CD14-positive monocyte (primary cell): ENCODE results near the gene NT5C3B. TPM values are rescaled to one million over a fixed set of nuclear protein-coding genes. Genes with fewer than 3 reads are reported as not detected.
"Not testable (repeated sequence)": the region's sequence is repeated elsewhere in the genome, so short reads cannot be mapped to it uniquely, and the experiment has no call there.

ENCODE experiments used
- DNase-seq, 3 donors: peaks; one replicate each; pipeline ENCODE4 v3.0.0-alpha.2; 2011 to 2022
- H2AFZ ChIP-seq: 2 replicates; pipeline ENCODE4 v1.6.0; 2012; ENCODE audit warnings: mild to moderate bottlenecking, low read depth, low read length, inconsistent platforms; ENCODE audit not compliant: insufficient read depth, poor library complexity, severe bottlenecking
- H3K27ac ChIP-seq, 2 donors: 1 replicate in 1 of 2; 2 replicates in 1 of 2; pipeline ENCODE4 v1.5.1; 2012 to 2013; ENCODE audit warnings: low read length in 2 of 2, control low read depth in 1 of 2, inconsistent platforms in 1 of 2, low read depth in 1 of 2, mild to moderate bottlenecking in 1 of 2
- H3K27me3 ChIP-seq, 2 donors: one replicate each; pipeline versions ENCODE4 v1.6.0 to v1.6.1; 2011 to 2013; ENCODE audit warnings: low read length in 2 of 2; ENCODE audit not compliant: control insufficient read depth in 2 of 2, insufficient read depth in 2 of 2
- H3K36me3 ChIP-seq, 2 donors: replicated peaks in 1 of 2; 1 replicate in 1 of 2; 2 replicates in 1 of 2; pipeline versions ENCODE4 v1.5.1 to v1.6.1; 2012 to 2013; ENCODE audit warnings: low read length in 2 of 2, control low read depth in 1 of 2, inconsistent platforms in 1 of 2, mild to moderate bottlenecking in 1 of 2; ENCODE audit not compliant: insufficient read depth in 2 of 2, control insufficient read depth in 1 of 2
- H3K4me1 ChIP-seq, 2 donors: 1 replicate in 1 of 2; 2 replicates in 1 of 2; pipeline versions ENCODE4 v1.5.1 to v1.6.1; 2012 to 2013; ENCODE audit warnings: low read length in 2 of 2, control low read depth in 1 of 2, inconsistent platforms in 1 of 2, mild to moderate bottlenecking in 1 of 2, moderate library complexity in 1 of 2; ENCODE audit not compliant: insufficient read depth in 2 of 2, control insufficient read depth in 1 of 2
- H3K4me2 ChIP-seq: replicated peaks from 2 replicates; pipeline ENCODE3; 2012; ENCODE audit warnings: low read length, moderate library complexity, mild to moderate bottlenecking; ENCODE audit not compliant: poor library complexity, severe bottlenecking; ENCODE audit errors: extremely low read depth
- H3K4me3 ChIP-seq, 3 experiments: fragments of 200-600 bp in 1 of 3; sonication (generic) in 1 of 3; replicated peaks in 1 of 3; 1 replicate in 2 of 3; 2 replicates in 1 of 3; pipeline ENCODE4 v1.5.1; 2011 to 2013; ENCODE audit warnings: low read length in 3 of 3, mild to moderate bottlenecking in 3 of 3, control low read depth in 2 of 3, low read depth in 2 of 3, inconsistent platforms in 1 of 3, moderate library complexity in 1 of 3
- H3K79me2 ChIP-seq: 2 replicates; pipeline ENCODE4 v1.6.0; 2012; ENCODE audit warnings: mild to moderate bottlenecking, control low read depth, inconsistent platforms, low read length, moderate library complexity; ENCODE audit not compliant: insufficient read depth
- H3K9ac ChIP-seq: 2 replicates; pipeline ENCODE4 v1.6.0; 2017; ENCODE audit warnings: low read length, mild to moderate bottlenecking; ENCODE audit not compliant: insufficient read depth, poor library complexity, severe bottlenecking
- H3K9me3 ChIP-seq, 2 donors: replicated peaks in 1 of 2; 1 replicate in 1 of 2; 2 replicates in 1 of 2; pipeline versions ENCODE4 v1.5.1 to v1.6.1; 2012 to 2013; ENCODE audit warnings: low read length in 2 of 2, control low read depth in 1 of 2; ENCODE audit not compliant: control insufficient read depth in 1 of 2, insufficient read depth in 1 of 2
- H4K20me1 ChIP-seq: 2 replicates; pipeline ENCODE4 v1.6.0; 2012; ENCODE audit warnings: mild to moderate bottlenecking, low read length, control low read depth, moderate library complexity; ENCODE audit not compliant: insufficient read depth
- H3K27ac Mint-ChIP-seq, 7 donors: one replicate each; pipeline ENCODE4 v1.8.0; 2020; ENCODE audit warnings: mild to moderate bottlenecking in 7 of 7, mixed read lengths in 7 of 7, moderate library complexity in 6 of 7, inconsistent platforms in 2 of 7
- H3K27me3 Mint-ChIP-seq, 3 donors: one replicate each; pipeline ENCODE4 v1.8.0; 2021 to 2022; ENCODE audit warnings: low read depth in 3 of 3, mild to moderate bottlenecking in 3 of 3, mixed read lengths in 3 of 3, moderate library complexity in 3 of 3, inconsistent platforms in 1 of 3
- H3K36me3 Mint-ChIP-seq, 2 donors: one replicate each; pipeline ENCODE4 v1.8.0; 2020; ENCODE audit warnings: mixed read lengths in 2 of 2, inconsistent platforms in 1 of 2, mild to moderate bottlenecking in 1 of 2
- H3K4me1 Mint-ChIP-seq: one replicate; pipeline ENCODE4 v1.8.0; 2020; ENCODE audit warnings: mild to moderate bottlenecking, mixed read lengths
- H3K4me3 Mint-ChIP-seq, 2 donors: one replicate each; pipeline ENCODE4 v1.8.0; 2020; ENCODE audit warnings: mild to moderate bottlenecking in 2 of 2, mixed read lengths in 2 of 2, moderate library complexity in 1 of 2
- H3K9me3 Mint-ChIP-seq, 7 donors: one replicate each; pipeline ENCODE4 v1.8.0; 2020 to 2022; ENCODE audit warnings: mixed read lengths in 7 of 7, mild to moderate bottlenecking in 6 of 7, moderate library complexity in 6 of 7, inconsistent platforms in 2 of 7
- CTCF ChIP-seq: fragments of 200-600 bp; IDR thresholded peaks from one replicate; pipeline ENCODE4 v1.8.0; 2022; ENCODE audit warnings: antibody characterized with exemption, mild to moderate bottlenecking
- WGBS: methylation state at CpG from one replicate; pipeline ENCODE4 v1.1.5; 2013; ENCODE audit warnings: missing lambda C conversion rate; ENCODE audit not compliant: insufficient coverage; 5-methylcytosine and 5-hydroxymethylcytosine counted together
- intact Hi-C, 2 donors: fragments of 100-400 bp; cut with micrococcal nuclease; formaldehyde crosslinking; loops; one replicate each; pipeline versions ENCODE4 v1.15.0 to v1.15.1; 2023
- polyA plus RNA-seq, 3 donors: library from polyadenylated mRNA; depleted of rRNA in 1 of 3; unstranded in 2 of 3; stranded (reverse) in 1 of 3; fragments of 300-500 nt in 2 of 3; fragments of >200 nt in 1 of 3; fragmentation: Illumina TruSeq in 2 of 3; gene quantifications; 1 replicate in 2 of 3; 2 replicates in 1 of 3; pipeline ENCODE4 v1.2.3, GENCODE V29; 2012 to 2021

Gene NT5C3B
- polyA plus RNA-seq, 3 donors, result 11.5 to 14.2 (median 13.5) TPM

DNA sequence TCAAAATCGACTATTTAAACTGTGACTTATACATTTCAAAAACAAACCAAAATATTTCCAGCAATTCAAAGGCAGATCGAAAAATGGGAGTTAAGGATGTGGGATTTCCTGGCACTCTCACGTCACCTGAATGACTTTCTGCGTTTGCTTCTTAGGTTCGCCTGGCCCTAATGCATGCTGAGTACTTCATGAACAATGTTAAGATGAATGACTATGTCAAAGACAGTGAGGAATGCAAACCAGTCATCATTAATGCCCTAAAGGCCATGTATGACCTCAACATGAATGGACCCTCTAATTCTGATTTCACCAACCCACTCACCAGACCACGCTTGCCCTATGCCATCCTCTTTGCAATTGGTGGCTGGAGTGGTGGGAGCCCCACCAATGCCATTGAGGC, 8.9 kb upstream of the NT5C3B start:
- Histone ChIP-seq H3K27ac (no peak overlapping the region), H2AFZ (no peak overlapping the region), H3K9me3 (no peaks in the 10 kb centered on the region), H3K79me2 (peaks cover 18% of the 10 kb centered on the region), H3K4me2 (no peak overlapping the region), H3K36me3 (peaks cover 0 to 19% of the 10 kb centered on the region in 2 donors), H3K27me3 (no peaks in the 10 kb centered on the region), H4K20me1 (peaks cover 8% of the 10 kb centered on the region), H3K4me1 (no peaks in the 10 kb centered on the region), H3K4me3 (no peak overlapping the region), H3K9ac (no peak overlapping the region)
- H3K27me3 Mint-ChIP-seq, result peaks cover 0 to 3% (median 0%) of the 10 kb centered on the region in 3 donors
- intact Hi-C loops, result no loop called here
- TF ChIP-seq CTCF, result no peak
- H3K36me3 Mint-ChIP-seq, result peaks cover 6% of the 10 kb centered on the region in 2 donors
- H3K4me3 Mint-ChIP-seq, result no peak overlapping the region
- WGBS, result 92% methylated on average over 4 of the region's 6 CpGs
- no peak overlapping the region for H3K27ac Mint-ChIP-seq
- H3K9me3 Mint-ChIP-seq, result peaks cover 0 to 2% (median 0%) of the 10 kb centered on the region in 7 donors
- peaks cover 9% of the 10 kb centered on the region for H3K4me1 Mint-ChIP-seq
- DNase-seq, result no peak

DNA sequence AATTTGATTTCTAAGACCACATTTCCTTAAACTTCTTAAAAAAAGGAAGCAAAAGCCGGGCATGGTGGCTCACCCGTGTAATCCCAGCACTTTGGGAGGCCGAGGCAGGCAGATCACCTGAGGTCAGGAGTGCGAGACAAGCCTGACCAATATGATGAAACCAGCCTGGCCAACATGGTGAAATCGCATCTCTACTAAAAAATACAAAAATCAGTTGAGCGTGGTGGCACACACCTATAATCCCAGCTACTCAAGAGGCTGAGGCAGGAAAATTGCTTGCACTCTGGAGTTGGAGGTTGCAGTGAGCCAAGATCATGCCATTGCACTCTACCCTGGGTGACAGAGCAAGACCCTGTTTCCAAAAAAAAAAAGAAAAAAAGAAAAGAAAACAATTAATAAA, 4.7 kb upstream of the NT5C3B start:
- H3K27me3 Mint-ChIP-seq, result peaks cover 18 to 25% (median 21%) of the 10 kb centered on the region in 3 donors

DNA sequence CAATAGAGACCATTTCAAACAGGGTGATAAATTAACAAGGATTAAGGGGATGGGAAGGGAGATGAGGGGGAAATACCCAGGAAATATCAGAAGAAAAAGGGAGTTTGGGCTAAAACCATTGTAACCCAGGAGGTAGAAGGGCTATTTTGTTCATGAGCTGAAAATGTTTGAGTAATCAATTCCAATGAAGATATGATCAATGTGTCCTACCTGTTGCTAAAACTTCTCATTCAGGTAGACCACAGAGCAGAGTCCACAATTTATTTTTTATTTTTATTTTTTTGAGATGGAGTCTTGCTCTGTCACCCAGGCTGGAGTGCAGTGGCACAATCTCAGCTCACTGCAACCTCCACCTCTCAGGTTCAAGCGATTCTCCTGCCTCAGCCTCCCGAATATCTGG, 3.4 kb upstream of the NT5C3B start:
- H3K4me2 ChIP-seq, H3K9me3 ChIP-seq, DNase-seq, H3K4me3 ChIP-seq, H2AFZ ChIP-seq, H3K27ac ChIP-seq, H3K9ac ChIP-seq, H3K36me3 Mint-ChIP-seq, H3K36me3 ChIP-seq, H3K9me3 Mint-ChIP-seq, intact Hi-C loops, H3K27ac Mint-ChIP-seq, H3K4me3 Mint-ChIP-seq, H4K20me1 ChIP-seq, H3K79me2 ChIP-seq, H3K27me3 ChIP-seq: not testable (repeated sequence)
- Mint-ChIP-seq H3K27me3 (peaks cover 22 to 34% (median 25%) of the 10 kb centered on the region in 3 donors), H3K4me1 (peaks cover 12% of the 10 kb centered on the region)
- H3K4me1 ChIP-seq, result peaks cover 11 to 16% of the 10 kb centered on the region in 2 donors
- no CpG with 5 or more reads among the region's 2 CpGs for WGBS

More for the DNA sequence above, 4.7 kb upstream of the NT5C3B start:
- H3K4me1 Mint-ChIP-seq, H3K9me3 ChIP-seq, DNase-seq, H3K27ac Mint-ChIP-seq, H2AFZ ChIP-seq, H3K36me3 ChIP-seq, H4K20me1 ChIP-seq, H3K79me2 ChIP-seq, H3K9me3 Mint-ChIP-seq, H3K4me1 ChIP-seq, H3K36me3 Mint-ChIP-seq, H3K4me3 ChIP-seq, H3K27me3 ChIP-seq, H3K4me2 ChIP-seq, H3K4me3 Mint-ChIP-seq, H3K9ac ChIP-seq, H3K27ac ChIP-seq, intact Hi-C loops: not testable (repeated sequence)
- 35% methylated on average over 4 of the region's 6 CpGs for WGBS
